ENCODE data around the gene POLE.

POLE gene

DNA sequence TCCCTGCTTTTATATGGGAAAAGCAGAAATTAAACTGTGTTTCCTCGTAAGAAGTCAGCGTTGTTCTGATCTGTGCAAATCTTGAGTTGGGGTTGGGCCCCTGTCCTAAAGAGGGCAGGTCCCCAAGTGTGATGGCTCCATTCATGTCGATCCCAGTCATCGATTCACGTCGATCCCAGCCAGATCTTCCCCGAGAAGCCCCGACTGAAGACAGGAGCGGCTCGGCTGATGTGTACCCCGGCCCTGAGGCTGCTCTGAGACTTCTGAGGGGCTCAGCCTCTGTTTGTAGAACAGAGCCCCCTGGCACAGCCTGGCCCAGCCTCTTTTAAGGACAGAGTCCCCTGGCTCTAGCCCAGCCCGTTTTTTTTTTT, 32.8 kb upstream of the POLE start:
- no peak for DNase-seq
- in situ Hi-C loops (cut with HindIII; ENCODE audit: low pct_ligation_motif_present, low pct_unique_long_range_greater_than_20kb, low sequenced_read_pairs): no loop called here

DNA sequence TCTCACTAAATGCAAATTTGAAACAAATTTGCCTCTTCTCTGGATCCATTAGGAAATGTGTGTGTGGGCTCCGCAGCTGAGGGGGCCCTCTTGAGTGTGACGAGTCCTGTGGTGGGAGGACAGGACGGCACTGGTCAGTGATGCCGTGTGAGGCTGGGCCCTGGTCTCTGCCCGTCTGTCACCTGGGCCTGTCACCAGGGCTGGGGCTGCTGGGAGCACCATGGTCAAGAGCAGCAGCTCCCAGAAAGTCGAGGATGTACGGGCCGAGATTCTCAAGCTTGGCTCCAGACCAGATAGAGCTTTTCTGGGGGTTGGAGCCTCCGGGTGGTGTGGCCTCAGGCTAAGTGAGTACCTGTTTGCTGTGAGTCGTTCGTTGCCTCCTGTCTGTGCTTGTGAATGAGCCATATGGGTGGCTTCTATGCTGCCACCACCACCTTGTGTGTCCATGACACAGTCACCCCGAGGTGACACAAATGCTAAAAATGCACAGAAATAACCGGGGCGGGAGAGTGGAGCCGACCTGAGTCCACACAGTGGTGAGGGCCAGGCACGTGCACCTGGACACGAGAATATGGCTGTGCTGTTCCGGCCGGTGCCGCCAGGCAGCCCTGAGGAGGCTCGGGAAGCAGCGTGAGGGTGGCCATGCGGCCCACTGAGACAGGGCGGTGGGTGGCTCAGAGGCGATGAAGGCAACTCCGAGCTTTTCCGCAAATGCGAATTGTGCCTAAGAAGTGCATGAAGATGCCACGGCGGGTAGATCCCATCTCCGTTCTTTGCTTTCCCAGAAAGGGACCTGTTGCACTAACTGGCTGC, 32.2 kb upstream of the POLE start:
- in situ Hi-C loops (cut with HindIII; ENCODE audit: low pct_ligation_motif_present, low pct_unique_long_range_greater_than_20kb, low sequenced_read_pairs): no loop called here

DNA sequence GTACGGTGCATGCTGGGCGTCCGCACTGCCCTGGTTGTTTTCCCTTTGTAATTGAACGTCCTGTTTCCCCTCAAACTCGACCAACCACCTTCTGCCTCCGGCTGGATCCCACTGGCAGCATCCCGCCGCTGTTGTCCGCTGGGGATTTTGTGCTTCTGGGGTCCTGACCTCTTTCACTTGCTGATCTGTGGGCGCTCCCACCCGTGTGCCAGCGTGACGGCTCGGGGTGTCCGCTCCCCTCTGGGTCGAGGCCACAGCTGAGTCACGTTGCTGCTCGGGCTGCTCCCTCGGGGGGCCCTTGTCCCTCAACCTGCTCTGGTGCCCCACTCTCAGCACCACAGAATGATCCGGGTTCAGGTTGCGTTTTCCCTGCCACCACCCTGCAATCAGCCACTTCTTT, 31.5 kb upstream of the POLE start:
- no peak for DNase-seq
- in situ Hi-C loops (cut with HindIII; ENCODE audit: low pct_ligation_motif_present, low pct_unique_long_range_greater_than_20kb, low sequenced_read_pairs): no loop called here

More for the DNA sequence above, 32.2 kb upstream of the POLE start:
- DNase-seq: no peak

DNA sequence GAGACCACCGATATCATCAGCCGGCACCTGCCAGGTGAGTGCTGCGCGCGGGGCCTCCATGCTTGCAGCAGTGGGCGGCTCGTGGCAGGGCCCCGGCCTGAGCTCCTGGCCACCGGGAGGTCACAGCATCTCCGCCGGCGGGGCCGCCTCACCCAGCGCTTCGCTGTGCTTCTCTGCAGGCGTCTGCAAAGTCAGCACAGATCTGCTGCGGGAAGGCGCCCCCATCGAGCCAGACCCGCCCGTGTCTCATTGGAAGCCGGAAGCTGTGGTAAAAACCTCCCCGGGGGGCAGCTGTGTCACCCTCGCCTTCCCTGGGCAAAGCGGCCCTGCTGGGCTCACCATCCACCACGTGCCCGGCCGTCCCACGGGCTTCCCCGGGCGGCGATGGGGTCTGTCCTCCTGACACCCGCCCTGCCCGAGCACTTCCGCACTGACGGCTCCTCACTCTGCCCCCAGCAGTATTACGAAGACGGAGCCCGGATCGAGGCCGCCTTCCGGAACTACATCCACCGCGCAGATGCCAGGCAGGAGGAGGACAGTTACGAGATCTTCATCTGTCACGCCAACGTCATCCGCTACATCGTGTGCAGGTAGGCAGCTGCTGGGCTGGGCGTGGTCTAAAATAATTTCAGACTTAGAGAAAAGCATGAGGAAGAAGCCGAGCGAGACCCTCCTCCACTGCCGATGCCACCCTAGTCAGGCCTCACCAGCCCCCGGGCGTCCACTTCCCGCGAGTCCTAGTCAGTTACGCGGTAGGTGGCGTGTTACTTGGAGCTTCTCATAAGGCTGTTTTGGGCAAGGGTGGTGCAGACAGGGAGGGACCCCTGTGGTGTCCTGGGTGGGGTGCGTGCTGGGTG, 30.6 kb upstream of the POLE start:
- in situ Hi-C loops (cut with HindIII; ENCODE audit: low pct_ligation_motif_present, low pct_unique_long_range_greater_than_20kb, low sequenced_read_pairs): no loop called here
- no peak for DNase-seq

DNA sequence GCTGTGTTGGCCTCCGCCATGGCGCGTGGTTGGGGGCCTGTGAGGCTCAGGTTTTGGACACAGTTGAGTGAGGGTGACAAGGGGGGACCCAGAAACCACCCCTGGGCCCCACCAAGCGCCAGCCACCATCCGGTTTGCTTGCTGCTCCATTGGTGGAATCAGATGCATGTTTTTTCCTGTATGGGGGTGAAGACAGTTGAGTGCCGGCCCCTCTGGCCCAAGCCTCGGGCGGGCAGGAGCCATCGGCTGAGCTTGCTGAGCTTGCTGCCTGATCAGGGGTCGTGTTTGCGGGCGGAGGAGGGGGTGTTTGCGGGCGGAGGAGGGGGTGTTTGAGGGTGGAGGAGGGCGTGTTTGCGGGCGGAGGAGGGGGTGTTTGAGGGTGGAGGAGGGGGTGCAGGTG, 29.9 kb upstream of the POLE start:
- in situ Hi-C loops (cut with HindIII; ENCODE audit: low pct_ligation_motif_present, low pct_unique_long_range_greater_than_20kb, low sequenced_read_pairs): no loop called here
- no peak for DNase-seq

DNA sequence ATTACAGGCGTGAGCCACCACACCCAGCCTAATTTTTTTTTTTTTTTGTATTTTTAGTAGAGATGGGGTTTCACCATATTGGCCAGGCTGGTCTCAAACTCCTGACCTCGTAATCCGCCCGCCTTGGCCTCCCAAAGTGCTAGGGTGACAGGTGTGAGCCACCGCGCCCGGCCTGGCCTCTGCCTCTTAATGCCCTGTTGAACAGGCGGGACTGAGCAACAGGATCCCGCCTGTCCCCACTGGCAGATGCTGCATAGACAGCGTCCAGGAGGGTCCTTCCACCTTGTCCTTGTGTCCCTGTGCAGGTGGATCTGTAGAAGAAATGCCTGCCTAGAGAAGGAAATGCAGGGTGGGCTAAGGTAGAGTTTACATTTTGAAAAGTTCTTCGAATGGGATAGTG, 29.2 kb upstream of the POLE start:
- in situ Hi-C loops (cut with HindIII; ENCODE audit: low pct_ligation_motif_present, low pct_unique_long_range_greater_than_20kb, low sequenced_read_pairs): no loop called here
- no peak for DNase-seq

DNA sequence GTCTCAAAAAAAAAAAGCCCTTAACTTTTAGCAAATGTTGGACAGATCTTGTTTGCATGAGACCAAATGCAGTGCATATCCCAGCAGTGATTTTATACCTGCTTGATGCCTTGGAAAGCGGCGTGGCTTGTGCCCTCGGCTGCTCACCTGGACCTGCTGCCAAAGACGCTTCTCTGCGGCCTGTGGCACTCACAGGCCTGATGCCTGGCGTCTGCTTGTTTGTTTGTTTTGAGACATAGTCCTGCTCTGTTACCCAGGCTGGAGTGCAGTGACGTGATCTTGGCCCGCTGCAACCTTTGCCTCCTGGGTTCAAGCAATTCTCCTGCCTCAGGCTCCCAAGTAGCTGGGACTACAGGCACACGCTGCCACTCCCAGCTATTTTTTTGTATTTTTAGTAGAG, 28.7 kb upstream of the POLE start:
- no peak for DNase-seq
- in situ Hi-C loops (cut with HindIII; ENCODE audit: low pct_ligation_motif_present, low pct_unique_long_range_greater_than_20kb, low sequenced_read_pairs): no loop called here

DNA sequence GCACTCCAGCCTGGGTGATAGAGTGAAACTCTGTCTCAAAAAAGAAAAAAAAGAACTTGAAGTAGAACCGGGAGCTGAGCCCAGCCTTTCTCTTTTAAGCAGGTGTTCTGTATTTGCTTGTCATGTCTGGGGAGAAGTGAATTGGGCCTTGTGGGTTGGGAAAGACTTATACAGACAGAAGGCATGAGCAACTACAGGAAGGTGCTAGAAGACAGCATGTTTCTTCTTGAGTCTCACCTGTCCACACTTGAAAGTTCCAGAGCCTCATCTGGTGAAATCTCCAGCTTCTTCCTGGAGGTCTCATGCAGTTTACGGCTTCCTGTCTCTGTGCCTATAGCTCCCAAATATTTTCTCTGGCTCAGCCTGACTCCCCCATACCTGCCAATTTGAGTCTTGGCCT, 26.0 kb upstream of the POLE start:
- in situ Hi-C loops (cut with HindIII; ENCODE audit: low pct_ligation_motif_present, low pct_unique_long_range_greater_than_20kb, low sequenced_read_pairs): no loop called here
- DNase-seq: no peak

DNA sequence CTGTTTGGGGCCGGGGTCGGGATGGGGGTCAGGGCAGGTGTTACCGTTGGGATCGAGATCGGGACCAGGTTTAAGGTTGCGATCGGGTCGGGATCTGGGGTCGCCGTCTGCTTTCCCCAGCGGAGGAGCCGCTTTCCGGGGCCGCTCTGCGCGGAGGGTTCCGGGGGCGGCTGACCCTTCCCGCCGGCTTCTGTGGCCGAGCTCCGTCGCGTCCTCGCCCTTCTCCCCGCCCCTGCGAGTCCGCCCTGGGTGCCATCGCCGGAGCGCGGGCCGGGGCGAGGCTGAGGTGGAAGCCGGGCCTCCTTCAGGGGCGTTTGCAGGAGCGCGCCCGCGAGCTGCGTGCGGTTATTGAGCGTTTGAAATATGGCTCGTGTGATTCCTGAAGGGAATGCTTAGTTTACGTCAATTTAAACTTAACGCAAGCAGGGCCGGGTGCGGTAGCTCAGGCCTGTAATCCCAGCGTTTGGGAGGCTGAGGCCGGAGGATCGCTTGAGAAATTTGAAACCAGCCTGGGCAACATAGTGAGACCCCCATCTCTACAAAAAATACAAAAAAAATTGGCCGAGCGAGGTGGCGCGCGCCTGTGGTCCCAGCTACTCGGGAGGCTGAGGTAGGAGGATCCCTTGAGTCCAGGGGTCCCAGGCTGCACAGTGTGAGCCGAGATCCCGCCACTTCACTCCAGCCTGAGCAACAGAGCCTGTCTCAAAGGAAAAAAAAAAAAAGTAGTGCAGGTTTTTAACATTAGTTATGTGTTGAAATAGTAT, 24.1 kb upstream of the POLE start:
- in situ Hi-C loops (cut with HindIII; ENCODE audit: low pct_ligation_motif_present, low pct_unique_long_range_greater_than_20kb, low sequenced_read_pairs): no loop called here
- peak; percentile 48 for DNase-seq

DNA sequence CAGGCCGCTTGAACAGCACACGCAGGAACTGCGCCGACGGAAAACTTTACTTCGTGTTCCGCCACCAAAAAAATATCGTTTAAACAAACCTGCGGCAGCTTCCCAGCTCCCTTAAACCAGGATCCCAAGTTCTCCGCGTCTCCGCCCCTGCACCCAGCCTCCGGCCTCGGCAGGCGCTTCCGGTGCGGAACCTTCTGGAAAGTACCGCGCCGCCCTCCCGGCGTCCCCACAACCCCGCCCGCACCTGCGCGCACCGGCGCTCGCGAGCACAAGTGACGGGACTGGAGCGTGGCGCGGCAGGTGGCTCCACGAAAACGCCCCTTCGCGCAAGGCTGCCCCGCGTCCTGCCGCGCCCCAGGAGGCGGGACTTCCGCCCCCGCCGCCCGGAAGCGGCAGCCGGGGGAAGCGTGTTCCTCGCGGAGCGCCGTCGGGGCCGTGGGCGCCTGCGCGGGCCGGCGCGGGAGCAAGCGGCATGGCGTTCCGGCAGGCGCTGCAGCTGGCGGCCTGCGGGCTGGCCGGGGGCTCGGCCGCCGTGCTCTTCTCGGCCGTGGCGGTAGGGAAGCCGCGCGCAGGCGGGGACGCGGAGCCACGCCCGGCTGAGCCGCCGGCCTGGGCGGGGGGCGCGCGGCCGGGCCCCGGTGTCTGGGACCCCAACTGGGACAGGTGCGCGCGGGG, 23.4 kb upstream of the POLE start, which contains the start of gene PGAM5:
Gene PGAM5 (plus strand): TSS at position 438 of the 675 bp plus-strand sequence. CDS start 35 bp downstream, at position 473.
- in situ Hi-C loops (cut with HindIII; ENCODE audit: low pct_ligation_motif_present, low pct_unique_long_range_greater_than_20kb, low sequenced_read_pairs): no loop called here
- peak; percentile 96 for DNase-seq

DNA sequence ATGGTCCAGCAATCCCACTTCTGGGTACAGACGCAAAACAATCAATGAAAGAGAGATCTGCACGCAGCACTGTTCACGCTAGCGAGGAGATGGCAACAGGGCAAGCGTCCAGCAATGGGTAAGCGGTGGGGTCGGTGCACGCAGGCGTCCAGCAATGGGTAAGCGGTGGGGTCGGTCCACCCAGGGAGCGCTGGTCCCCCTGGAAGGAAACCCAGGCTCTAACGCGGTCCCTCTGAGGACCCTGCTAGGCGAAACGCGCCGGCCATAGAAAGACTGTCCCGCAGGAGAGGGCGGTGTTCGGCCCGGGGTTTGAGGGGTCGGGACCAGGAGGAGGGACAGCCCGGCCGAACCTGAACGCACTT, 22.9 kb upstream of the POLE start:
- in situ Hi-C loops (cut with HindIII; ENCODE audit: low pct_ligation_motif_present, low pct_unique_long_range_greater_than_20kb, low sequenced_read_pairs): no loop called here
- DNase-seq: peak; percentile 40

DNA sequence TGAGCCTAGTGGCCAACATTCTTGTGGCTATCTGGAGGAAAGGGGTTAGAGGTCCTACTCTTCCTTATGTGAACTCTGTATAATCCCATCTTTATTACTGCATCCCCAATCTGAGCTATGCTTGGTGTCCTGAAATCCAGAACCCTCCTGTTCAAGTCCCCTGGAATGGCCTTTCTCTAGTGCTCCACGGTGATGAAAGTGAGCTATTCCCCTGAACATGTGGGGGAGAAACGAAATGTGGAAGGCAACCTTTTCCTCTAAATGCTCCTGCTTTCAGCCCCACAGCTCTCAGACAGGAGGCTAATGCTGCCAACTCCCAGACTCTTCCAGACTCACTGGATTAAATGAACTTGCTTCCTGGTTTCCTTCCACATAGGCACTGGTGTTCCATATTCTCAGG, 21.0 kb upstream of the POLE start:
- in situ Hi-C loops (cut with HindIII; ENCODE audit: low pct_ligation_motif_present, low pct_unique_long_range_greater_than_20kb, low sequenced_read_pairs): no loop called here
- DNase-seq: no peak

DNA sequence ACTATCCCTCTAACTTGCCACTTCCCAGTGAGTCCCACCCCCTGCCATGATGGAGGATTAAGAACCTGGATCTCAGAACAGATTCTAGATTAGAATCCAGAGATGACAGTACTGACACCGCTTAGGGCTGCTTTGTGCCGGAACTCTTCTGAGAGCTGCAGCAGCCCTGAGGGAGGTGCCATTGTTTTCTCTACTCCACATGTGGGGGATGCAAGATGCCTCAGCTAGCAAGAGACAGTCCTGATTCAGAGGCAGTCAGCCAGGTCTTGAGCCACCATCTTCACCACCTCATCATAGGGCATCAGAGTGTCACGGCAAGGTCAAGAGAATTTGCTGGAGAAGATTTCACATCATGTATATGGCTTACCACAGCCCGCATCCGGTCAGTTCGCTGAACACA, 20.1 kb upstream of the POLE start:
- in situ Hi-C loops (cut with HindIII; ENCODE audit: low pct_ligation_motif_present, low pct_unique_long_range_greater_than_20kb, low sequenced_read_pairs): no loop called here
- no peak for DNase-seq

DNA sequence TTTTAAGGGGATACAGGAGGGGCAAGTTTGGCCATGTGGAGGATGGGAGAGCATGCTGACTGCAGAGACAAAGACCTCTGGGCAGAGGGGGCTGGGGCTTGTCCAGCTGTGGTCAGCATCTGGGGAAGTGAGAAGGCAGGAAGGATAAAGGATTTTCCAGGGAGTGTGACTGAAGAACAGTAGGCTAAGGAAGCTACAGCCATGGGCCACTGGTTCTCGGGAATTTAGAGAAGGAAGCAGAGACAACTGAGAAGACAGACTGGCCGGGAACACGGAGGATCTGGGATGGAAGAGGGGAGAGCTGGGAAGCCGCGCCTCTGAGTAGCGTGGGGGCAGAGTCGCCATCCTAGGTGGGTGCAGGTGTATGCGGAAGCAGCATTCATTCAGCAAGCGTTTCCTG, 16.5 kb upstream of the POLE start:
- in situ Hi-C loops (cut with HindIII; ENCODE audit: low pct_ligation_motif_present, low pct_unique_long_range_greater_than_20kb, low sequenced_read_pairs): no loop called here

DNA sequence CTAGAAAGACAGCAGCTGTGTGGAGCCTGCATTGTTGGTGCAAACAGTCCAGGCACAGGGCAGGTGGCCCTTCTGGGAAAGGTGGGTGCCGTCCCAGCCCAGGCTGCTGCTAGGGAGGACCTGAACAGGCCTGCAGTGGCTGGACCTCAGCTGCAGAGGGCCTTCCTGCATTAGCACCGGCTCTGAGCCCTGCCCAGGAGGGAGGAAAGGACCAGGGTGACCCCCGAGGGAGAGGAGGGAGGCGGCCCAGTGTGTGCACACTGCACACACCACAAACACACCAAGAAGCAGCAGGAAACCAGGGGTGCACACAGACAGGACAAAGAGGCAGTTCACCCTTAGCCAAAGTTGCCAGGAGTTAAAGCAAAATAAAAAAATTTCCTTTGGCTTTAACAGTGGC, 15.5 kb upstream of the POLE start:
- in situ Hi-C loops (cut with HindIII; ENCODE audit: low pct_ligation_motif_present, low pct_unique_long_range_greater_than_20kb, low sequenced_read_pairs): no loop called here
- DNase-seq: no peak

More for the DNA sequence above, 16.5 kb upstream of the POLE start:
- no peak for DNase-seq

DNA sequence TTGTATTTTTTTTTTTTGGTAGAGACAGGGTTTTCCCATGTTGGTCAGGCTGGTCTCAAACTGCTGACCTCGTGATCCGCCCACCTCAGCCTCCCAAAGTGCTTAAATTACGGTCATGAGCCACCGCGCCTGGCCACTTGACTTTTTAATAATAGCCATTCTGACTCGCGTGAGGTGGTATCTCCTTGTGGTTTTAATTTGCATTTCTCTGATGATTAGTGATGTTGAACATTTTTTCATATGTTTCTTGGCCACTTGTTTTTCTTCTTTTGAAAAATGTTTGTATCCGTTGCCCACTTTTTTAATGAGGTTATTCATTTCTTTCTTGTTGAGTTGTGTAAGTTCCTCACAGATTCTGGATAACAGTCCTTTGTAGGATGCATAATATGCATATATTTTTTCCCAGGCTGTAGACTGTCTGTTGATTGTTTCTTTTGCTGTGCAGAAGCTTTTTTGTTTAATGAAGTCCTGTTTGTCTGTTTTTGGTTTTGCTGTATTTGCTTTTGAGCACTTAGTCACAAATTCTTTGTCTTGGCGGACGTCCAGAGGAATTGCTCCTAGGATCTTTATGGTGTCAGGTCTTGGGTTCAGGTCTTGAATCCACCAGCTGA, 13.2 kb upstream of the POLE start:
- in situ Hi-C loops (cut with HindIII; ENCODE audit: low pct_ligation_motif_present, low pct_unique_long_range_greater_than_20kb, low sequenced_read_pairs): no loop called here
- DNase-seq: no peak

DNA sequence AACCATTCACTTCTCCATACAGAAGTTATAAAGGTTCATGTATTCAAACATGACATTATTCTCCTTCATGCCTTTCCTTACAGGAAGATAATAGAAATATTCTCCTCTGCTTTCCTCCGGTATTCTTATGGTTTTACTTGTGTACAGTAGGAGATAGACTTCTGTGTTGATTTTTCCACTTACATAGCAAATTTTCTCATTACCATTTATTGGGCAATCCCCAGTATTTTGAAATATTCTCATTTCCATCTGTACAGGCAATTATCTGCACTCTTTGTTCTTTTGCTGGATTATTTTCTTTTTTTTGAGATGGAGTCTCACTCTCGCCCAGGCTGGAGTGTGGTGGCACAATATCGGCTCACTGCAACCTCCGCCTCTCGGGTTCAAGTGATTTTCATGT, 11.2 kb upstream of the POLE start:
- in situ Hi-C loops (cut with HindIII; ENCODE audit: low pct_ligation_motif_present, low pct_unique_long_range_greater_than_20kb, low sequenced_read_pairs): no loop called here
- no peak for DNase-seq

DNA sequence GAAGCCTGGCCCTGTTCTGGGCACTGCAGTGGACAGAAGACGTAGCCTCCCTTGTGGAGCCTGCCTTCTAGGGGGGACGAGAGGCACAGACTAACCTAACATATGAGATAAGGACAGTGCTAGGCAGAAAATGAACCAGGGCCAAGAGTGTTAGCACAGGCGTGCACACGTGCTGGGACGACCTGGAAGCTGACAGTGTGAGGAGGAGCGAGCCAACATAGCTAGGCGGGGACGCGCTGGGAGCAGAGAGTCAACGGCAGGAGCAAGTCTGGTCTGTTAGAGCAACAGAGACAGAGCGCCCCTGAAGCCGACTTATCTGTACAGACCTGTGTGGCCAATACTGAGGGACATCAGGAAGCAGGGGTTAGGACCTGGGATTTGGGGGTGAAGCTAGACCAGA, 8.3 kb upstream of the POLE start:
- in situ Hi-C loops (cut with HindIII; ENCODE audit: low pct_ligation_motif_present, low pct_unique_long_range_greater_than_20kb, low sequenced_read_pairs): no loop called here
- no peak for DNase-seq

Measured in ACHN (cell line).